ENCODE results near the gene ZNF479. TPM values are rescaled to one million over a fixed set of nuclear protein-coding genes. Genes with fewer than 3 reads are reported as not detected.

The ZNF479 gene
- total and polyA plus RNA-seq, 10 of the 15 experiments (the other 5 are each of a cell fraction or from before 2014, with no cell fraction given), result 0.11 TPM; not detected in 9

DNA sequence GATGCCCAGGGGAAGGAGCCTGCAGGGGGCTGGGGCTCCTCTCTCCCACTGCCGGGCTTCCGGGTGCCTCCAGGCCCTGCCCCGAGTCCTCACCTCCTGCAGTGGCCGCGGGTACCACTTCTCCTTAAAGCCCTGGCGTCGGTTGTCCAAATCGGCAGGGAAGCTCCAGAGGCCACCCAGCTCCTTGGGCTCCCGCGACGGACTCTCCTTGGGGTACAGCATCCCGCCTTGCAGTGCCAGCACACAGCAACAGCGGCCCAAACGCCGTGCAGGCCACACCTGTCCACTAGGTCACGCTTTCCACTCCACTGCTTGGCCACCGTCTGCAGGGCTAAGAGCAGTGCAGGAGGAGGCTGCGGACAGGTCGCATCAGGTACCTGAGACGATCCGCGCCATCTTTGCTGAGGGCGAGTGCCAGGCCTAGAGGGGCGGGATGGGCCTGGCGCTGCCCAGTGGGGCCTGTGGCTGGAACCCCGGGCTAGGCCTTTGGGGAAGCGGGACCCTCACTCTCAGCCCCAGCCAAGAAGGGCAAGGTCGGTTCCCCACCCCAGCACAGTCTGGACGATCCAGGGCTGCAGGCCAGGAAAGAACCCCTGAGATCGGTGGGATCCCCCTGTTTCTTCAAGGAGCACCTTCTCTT is 47.7 kb upstream of the ZNF479 start:
- no peak for ATAC-seq
- Histone ChIP-seq H3K4me3 (no peak overlapping the region), H3K4me1 (ENCODE audit: control insufficient read depth, insufficient read depth, low read length) (no peaks in the 10 kb centered on the region), H3K9me3 (replicated peaks; ENCODE audit: control insufficient read depth, insufficient read depth, low read length) (no peaks in the 10 kb centered on the region; the same call in 2 of the 3 replicates), H3K9ac (ENCODE audit: control insufficient read depth, insufficient read depth, low read length) (no peak overlapping the region), H4K20me1 (ENCODE audit: control insufficient read depth, insufficient read depth) (no peaks in the 10 kb centered on the region), H3K27me3 (replicated peaks in 1 of 2; ENCODE audit: control insufficient read depth in 2 of 2, insufficient read depth in 2 of 2, low read length in 1 of 2) (no peaks in the 10 kb centered on the region), H3K27ac (ENCODE audit: control insufficient read depth, insufficient read depth) (no peak overlapping the region), H3K4me2 (ENCODE audit: control insufficient read depth, insufficient read depth) (no peak overlapping the region), H3K79me2 (ENCODE audit: control insufficient read depth, insufficient read depth, low read length) (no peaks in the 10 kb centered on the region), H2AFZ (ENCODE audit: control insufficient read depth, low read depth, low read length) (no peak overlapping the region), H3K36me3 (ENCODE audit: control insufficient read depth in 2 of 2, insufficient read depth in 2 of 2, low read length in 1 of 2) (no peaks in the 10 kb centered on the region)
- ChIA-PET POLR2A (no interaction called here), RAD21 (ENCODE audit: unreplicated experiment) (no interaction called here), CTCF (no interaction called here), SMC1A (ENCODE audit: uncharacterized antibody, unreplicated experiment) (no interaction called here)
- no peak for FAIRE-seq
- intact Hi-C loops (cut with micrococcal nuclease; ENCODE audit: unreplicated experiment) (no loop called here), in situ Hi-C loops (cut with MboI) (no loop called here)
- WGBS (ENCODE audit: insufficient coverage, insufficient replicate concordance, low lambda C conversion rate, missing lambda C conversion rate), result 45% methylated on average over 28 of the region's 30 CpGs
- BruUV-seq (replicated peaks), result no TSS peak
- no peak for DNase-seq (ENCODE audit: low read depth, low spot score)
- TF ChIP-seq PAX5 (IDR thresholded peaks at IDR 0.05; ENCODE audit: borderline replicate concordance, low read depth, low read length), result no peak
- TF ChIP-seq ZSCAN29 (IDR thresholded peaks at IDR 0.05), result no peak
- no peak for TF ChIP-seq RAD21 (IDR thresholded peaks at IDR 0.05; ENCODE audit: insufficient read depth, low read depth, low read length)
- TF ChIP-seq, protein P1, sequence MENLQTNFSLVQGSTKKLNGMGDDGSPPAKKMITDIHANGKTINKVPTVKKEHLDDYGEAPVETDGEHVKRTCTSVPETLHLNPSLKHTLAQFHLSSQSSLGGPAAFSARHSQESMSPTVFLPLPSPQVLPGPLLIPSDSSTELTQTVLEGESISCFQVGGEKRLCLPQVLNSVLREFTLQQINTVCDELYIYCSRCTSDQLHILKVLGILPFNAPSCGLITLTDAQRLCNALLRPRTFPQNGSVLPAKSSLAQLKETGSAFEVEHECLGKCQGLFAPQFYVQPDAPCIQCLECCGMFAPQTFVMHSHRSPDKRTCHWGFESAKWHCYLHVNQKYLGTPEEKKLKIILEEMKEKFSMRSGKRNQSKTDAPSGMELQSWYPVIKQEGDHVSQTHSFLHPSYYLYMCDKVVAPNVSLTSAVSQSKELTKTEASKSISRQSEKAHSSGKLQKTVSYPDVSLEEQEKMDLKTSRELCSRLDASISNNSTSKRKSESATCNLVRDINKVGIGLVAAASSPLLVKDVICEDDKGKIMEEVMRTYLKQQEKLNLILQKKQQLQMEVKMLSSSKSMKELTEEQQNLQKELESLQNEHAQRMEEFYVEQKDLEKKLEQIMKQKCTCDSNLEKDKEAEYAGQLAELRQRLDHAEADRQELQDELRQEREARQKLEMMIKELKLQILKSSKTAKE (IDR thresholded peaks at IDR 0.05; ENCODE audit: low read depth, poor library complexity, severe bottlenecking), result no peak
- TF ChIP-seq PAX8 (IDR thresholded peaks at IDR 0.05), result no peak
- no peak for TF ChIP-seq PRDM15 (CRISPR knock-in tag; IDR thresholded peaks at IDR 0.05)
- no peak for TF ChIP-seq SMARCA5 (IDR thresholded peaks at IDR 0.05)
- TF ChIP-seq, protein P2, sequence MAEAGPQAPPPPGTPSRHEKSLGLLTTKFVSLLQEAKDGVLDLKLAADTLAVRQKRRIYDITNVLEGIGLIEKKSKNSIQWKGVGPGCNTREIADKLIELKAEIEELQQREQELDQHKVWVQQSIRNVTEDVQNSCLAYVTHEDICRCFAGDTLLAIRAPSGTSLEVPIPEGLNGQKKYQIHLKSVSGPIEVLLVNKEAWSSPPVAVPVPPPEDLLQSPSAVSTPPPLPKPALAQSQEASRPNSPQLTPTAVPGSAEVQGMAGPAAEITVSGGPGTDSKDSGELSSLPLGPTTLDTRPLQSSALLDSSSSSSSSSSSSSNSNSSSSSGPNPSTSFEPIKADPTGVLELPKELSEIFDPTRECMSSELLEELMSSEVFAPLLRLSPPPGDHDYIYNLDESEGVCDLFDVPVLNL (IDR thresholded peaks at IDR 0.05; ENCODE audit: low read depth, low read length), result no peak
- TF ChIP-seq CEBPB (IDR thresholded peaks at IDR 0.05; ENCODE audit: borderline replicate concordance in 1 of 2, low read depth in 2 of 2, low read length in 2 of 2), result no peak
- TF ChIP-seq ZNF217 (IDR thresholded peaks at IDR 0.05), result no peak
- TF ChIP-seq HDAC6 (IDR thresholded peaks at IDR 0.05; ENCODE audit: unreplicated experiment), result no peak
- no peak for TF ChIP-seq EED (IDR thresholded peaks at IDR 0.05; ENCODE audit: low read depth)
- no peak for TF ChIP-seq TCF7 (IDR thresholded peaks at IDR 0.05; ENCODE audit: borderline replicate concordance)
- no peak for TF ChIP-seq BMI1 (IDR thresholded peaks at IDR 0.05; ENCODE audit: borderline replicate concordance)
- TF ChIP-seq POU2F2 (IDR thresholded peaks at IDR 0.05; ENCODE audit: borderline replicate concordance, low read depth, low read length), result no peak
- no peak for TF ChIP-seq MYC (IDR thresholded peaks at IDR 0.05; ENCODE audit: insufficient read depth, insufficient read length, insufficient replicate concordance, low read length, severe bottlenecking)
- TF ChIP-seq MTA2 (IDR thresholded peaks at IDR 0.05; ENCODE audit: low read depth), result no peak
- TF ChIP-seq ZNF384 (IDR thresholded peaks at IDR 0.05; ENCODE audit: borderline replicate concordance, low read depth, low read length), result no peak
- no peak for TF ChIP-seq POLR2AphosphoS2 (IDR thresholded peaks at IDR 0.05; ENCODE audit: low read depth, low read length)
